OCI-LY7 (cell line): ENCODE results near the gene MAMLD1. TPM values are rescaled to one million over a fixed set of nuclear protein-coding genes. Genes with fewer than 3 reads are reported as not detected.

ENCODE experiments used
- BruUV-seq: library from RNA; stranded (reverse); fragments of 400-500 nt; replicated peaks from 2 replicates; lab custom pipeline; 2021; lab: Mats Ljungman, UMichigan
- CTCF ChIA-PET: fragments of 300-600 bp; sonication (Branson Sonifier 250); formaldehyde crosslinking; loops from one replicate; lab custom pipeline; 2022; ENCODE audit warnings: antibody characterized with exemption; ENCODE audit not compliant: unreplicated experiment; lab: Charles Lee
- POLR2A ChIA-PET: fragments of 300-600 bp; sonication (Branson Sonifier 250); formaldehyde crosslinking; loops from one replicate; lab custom pipeline; 2022; ENCODE audit warnings: antibody characterized with exemption; lab: Charles Lee
- DNase-seq: peaks from one replicate; pipeline ENCODE4 v3.0.0-alpha.2; 2015; ENCODE audit warnings: low spot score
- H2AFZ ChIP-seq: fragments of 200-600 bp; sonication (generic), shearing (Covaris generic); 2 replicates; pipeline ENCODE4 v1.6.1; 2014; ENCODE audit warnings: mild to moderate bottlenecking, antibody characterized with exemption, low read length, moderate library complexity
- H3K27ac ChIP-seq: fragments of 200-600 bp; sonication (generic); 2 replicates; pipeline ENCODE4 v1.5.1; 2014; ENCODE audit warnings: mixed run types, low read depth, mild to moderate bottlenecking, moderate library complexity, low read length, inconsistent platforms; ENCODE audit not compliant: poor library complexity, severe bottlenecking
- H3K36me3 ChIP-seq: fragments of 200-600 bp; sonication (generic); 2 replicates; pipeline ENCODE4 v1.6.1; 2014; ENCODE audit warnings: mild to moderate bottlenecking, antibody characterized with exemption, low read length, moderate library complexity, mixed read lengths; ENCODE audit not compliant: insufficient read depth
- H3K4me1 ChIP-seq: fragments of 200-600 bp; sonication (generic); 2 replicates; pipeline ENCODE4 v1.5.1; 2014; ENCODE audit warnings: mild to moderate bottlenecking, low read length; ENCODE audit not compliant: insufficient read depth, poor library complexity, severe bottlenecking
- H3K4me2 ChIP-seq: fragments of 200-600 bp; sonication (generic); 2 replicates; pipeline ENCODE4 v1.6.1; 2014; ENCODE audit warnings: mild to moderate bottlenecking, low read length
- H3K4me3 ChIP-seq: fragments of 200-600 bp; sonication (generic); 2 replicates; pipeline ENCODE4 v1.5.1; 2014; ENCODE audit warnings: mild to moderate bottlenecking, low read depth, low read length; ENCODE audit not compliant: poor library complexity, severe bottlenecking
- H3K79me2 ChIP-seq: fragments of 200-600 bp; sonication (generic); 2 replicates; pipeline ENCODE4 v1.6.1; 2016; ENCODE audit warnings: low read depth, mild to moderate bottlenecking, low read length, moderate library complexity, mixed read lengths; ENCODE audit not compliant: insufficient read depth
- H3K9me2 ChIP-seq: fragments of 200-600 bp; sonication (generic); 2 replicates; pipeline ENCODE4 v1.6.1; 2016; ENCODE audit warnings: mild to moderate bottlenecking, low read length, mixed read lengths; ENCODE audit not compliant: insufficient read depth
- H3K9me3 ChIP-seq: fragments of 200-600 bp; sonication (generic); 2 replicates; pipeline ENCODE4 v1.6.1; 2014; ENCODE audit warnings: mild to moderate bottlenecking, mixed run types, low read length, mixed read lengths
- H4K20me1 ChIP-seq: fragments of 200-600 bp; sonication (generic); 2 replicates; pipeline ENCODE4 v1.6.1; 2014; ENCODE audit warnings: mild to moderate bottlenecking, antibody characterized with exemption, low read length, moderate library complexity, mixed read lengths; ENCODE audit not compliant: insufficient read depth
- CTCF ChIP-seq: fragments of 200-600 bp; sonication (generic); conservative IDR thresholded peaks from 2 replicates; pipeline ENCODE4 v1.5.1; 2014; ENCODE audit warnings: mild to moderate bottlenecking, antibody characterized with exemption, low read length, moderate library complexity, mixed read lengths
- EZH2phosphoT487 ChIP-seq: fragments of 200-600 bp; sonication (generic); IDR thresholded peaks from 2 replicates; pipeline ENCODE4 v1.6.1; 2018; ENCODE audit warnings: low read depth, borderline replicate concordance, mild to moderate bottlenecking, mixed run types, antibody characterized with exemption, low read length, moderate library complexity, mixed read lengths
- intact Hi-C: fragments of 100-400 bp; cut with micrococcal nuclease; formaldehyde crosslinking; loops from one replicate; pipeline ENCODE4 v1.10.0; 2022; ENCODE audit not compliant: unreplicated experiment
- total RNA-seq, 2 experiments: library from RNA; depleted of rRNA in 1 of 2; stranded (reverse); fragments of >200 nt in 1 of 2; shearing (Covaris generic) in 1 of 2; gene quantifications; 2 replicates each; pipeline ENCODE4 v1.2.3, GENCODE V29; 2014 to 2022

Gene MAMLD1
- total RNA-seq, 2 experiments from 2014 or later, result not detected

- BruUV-seq, result no TSS peak
- Histone ChIP-seq H3K4me3 (no peak overlapping the region), H3K36me3 (no peaks in the 10 kb centered on the region), H3K27ac (no peak overlapping the region), H2AFZ (no peak overlapping the region), H3K9me3 (no peaks in the 10 kb centered on the region), H3K79me2 (no peaks in the 10 kb centered on the region), H3K4me2 (no peak overlapping the region; the same call in 1 of the 2 replicates), H3K9me2 (no peaks in the 10 kb centered on the region), H3K4me1 (no peaks in the 10 kb centered on the region), H4K20me1 (no peaks in the 10 kb centered on the region)
- DNase-seq, result no peak
- no peak for TF ChIP-seq CTCF
- TF ChIP-seq EZH2phosphoT487, result no peak
- ChIA-PET CTCF (no interaction called here), POLR2A (interaction anchor here (0.6 kb wide), 1 partner anchor 788 kb away, joined by 3 read pairs; no protein-coding TSS in a partner anchor)
- intact Hi-C loops, result no loop called here
These were observed 184.4 kb downstream of the MAMLD1 start for GRCh38 chrX:150547375-150548115.

- Histone ChIP-seq H3K27ac (no peak overlapping the region), H3K9me3 (no peaks in the 10 kb centered on the region), H3K4me1 (no peaks in the 10 kb centered on the region), H3K4me3 (no peak overlapping the region), H4K20me1 (no peaks in the 10 kb centered on the region), H3K79me2 (no peaks in the 10 kb centered on the region), H2AFZ (no peak overlapping the region), H3K9me2 (no peaks in the 10 kb centered on the region), H3K36me3 (no peaks in the 10 kb centered on the region), H3K4me2 (no peak overlapping the region)
- ChIA-PET CTCF (no interaction called here), POLR2A (no interaction called here)
- no TSS peak for BruUV-seq
- intact Hi-C loops, result no loop called here
- no peak for DNase-seq
- TF ChIP-seq EZH2phosphoT487 (no peak), CTCF (no peak)
These were observed 185.1 kb downstream of the MAMLD1 start for GRCh38 chrX:150548251-150548650.

- H3K4me2 ChIP-seq, result no peak overlapping the region
- no TSS peak for BruUV-seq
- POLR2A ChIA-PET, result no interaction called here
These were observed 185.6 kb downstream of the MAMLD1 start for GRCh38 chrX:150548684-150549083.

More at GRCh38 chrX:150548684-150549083, 185.6 kb downstream of the MAMLD1 start:
- no peaks in the 10 kb centered on the region for H4K20me1 ChIP-seq
- no peaks in the 10 kb centered on the region for H3K9me3 ChIP-seq
- intact Hi-C loops, result no loop called here
- CTCF ChIA-PET, result no interaction called here
- no peak for DNase-seq
- no peaks in the 10 kb centered on the region for H3K36me3 ChIP-seq
- H3K79me2 ChIP-seq, result no peaks in the 10 kb centered on the region
- H3K4me3 ChIP-seq, result no peak overlapping the region
- no peak overlapping the region for H2AFZ ChIP-seq
- no peaks in the 10 kb centered on the region for H3K4me1 ChIP-seq
- no peaks in the 10 kb centered on the region for H3K9me2 ChIP-seq
- TF ChIP-seq CTCF (no peak), EZH2phosphoT487 (no peak)
- H3K27ac ChIP-seq, result no peak overlapping the region
